ENCODE data around the gene TTC21B. TPM values are rescaled to one million over a fixed set of nuclear protein-coding genes. Genes with fewer than 3 reads are reported as not detected.

TTC21B gene
- total and polyA plus RNA-seq, 10 of the 15 experiments (the other 5 are each of a cell fraction or from before 2014, with no cell fraction given): 2.7 to 22.4 (median 11.3) TPM

DNA sequence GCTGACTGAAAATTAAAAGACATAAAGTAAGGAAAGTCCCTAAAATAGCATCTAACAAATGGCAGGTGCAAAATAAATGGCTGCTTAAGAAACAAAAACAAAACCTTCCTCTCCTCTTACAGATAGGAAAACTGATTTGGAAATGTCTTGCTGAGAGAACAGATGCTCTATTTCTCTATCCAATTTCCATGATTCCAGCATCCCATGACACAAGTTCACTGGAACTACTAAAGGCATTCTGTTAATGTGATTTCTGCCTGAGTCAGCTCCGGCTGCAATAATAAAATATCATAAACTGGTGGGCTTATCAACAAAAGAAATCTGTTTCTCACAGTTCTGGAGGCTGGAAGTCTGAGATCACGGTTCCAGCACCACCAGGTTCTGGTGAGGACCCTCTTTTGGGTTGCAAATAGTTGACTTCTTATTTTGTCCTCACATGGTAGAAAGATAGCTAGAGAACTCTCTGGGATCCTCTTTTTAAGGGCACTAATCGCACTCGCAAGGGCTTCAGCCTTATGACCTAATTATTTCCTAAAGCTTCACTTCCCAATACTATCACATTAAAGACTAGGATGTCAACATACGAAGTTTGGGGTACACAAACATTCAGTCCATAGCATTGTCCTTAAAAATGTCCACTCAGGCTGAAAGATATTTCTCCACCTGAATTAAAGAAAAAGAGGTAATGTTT lies 81.3 kb downstream of the TTC21B start (continued):
- TF ChIP-seq ZNF384 (IDR thresholded peaks at IDR 0.05; ENCODE audit: borderline replicate concordance, low read depth, low read length): no peak
- no peak for TF ChIP-seq NR2C1 (IDR thresholded peaks at IDR 0.05)
- TF ChIP-seq LARP7 (IDR thresholded peaks at IDR 0.05): no peak
- no peak for TF ChIP-seq NR2F1 (conservative IDR thresholded peaks at IDR 0.05)
- no peak for TF ChIP-seq TBL1XR1 (IDR thresholded peaks at IDR 0.05; ENCODE audit: low read depth, low read length)

DNA sequence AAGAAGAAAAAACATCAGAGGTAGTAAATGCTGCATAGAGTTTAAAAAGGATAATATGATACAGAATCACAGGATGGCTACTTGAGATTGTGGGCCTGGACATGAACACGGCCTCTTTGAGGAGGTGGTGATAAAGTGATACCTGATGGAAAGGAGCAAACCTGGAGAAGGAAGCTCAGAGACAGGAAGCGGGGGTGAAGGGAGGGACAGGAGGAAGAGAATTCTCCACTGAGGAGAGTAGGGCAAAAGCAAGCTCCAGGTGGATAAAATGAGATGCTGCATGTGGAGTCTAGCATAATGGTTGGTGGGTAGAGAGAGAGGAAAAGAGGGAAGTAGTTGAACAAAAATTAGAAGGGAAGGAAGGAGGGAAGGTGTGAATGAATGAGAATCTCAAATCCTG lies 82.6 kb downstream of the TTC21B start:
- Histone ChIP-seq H4K20me1 (ENCODE audit: control insufficient read depth, insufficient read depth) (no peaks in the 10 kb centered on the region), H3K27me3 (replicated peaks in 1 of 2; ENCODE audit: control insufficient read depth in 2 of 2, insufficient read depth in 2 of 2, low read length in 1 of 2) (no peaks in the 10 kb centered on the region), H3K9me3 (replicated peaks; ENCODE audit: control insufficient read depth, insufficient read depth, low read length) (no peaks in the 10 kb centered on the region), H3K36me3 (ENCODE audit: control insufficient read depth in 2 of 2, insufficient read depth in 2 of 2, low read length in 1 of 2) (no peaks in the 10 kb centered on the region), H3K4me1 (ENCODE audit: control insufficient read depth, insufficient read depth, low read length) (no peaks in the 10 kb centered on the region), H3K4me2 (ENCODE audit: control insufficient read depth, insufficient read depth) (no peak overlapping the region), H3K4me3 (no peak overlapping the region), H2AFZ (ENCODE audit: control insufficient read depth, low read depth, low read length) (no peak overlapping the region), H3K27ac (ENCODE audit: control insufficient read depth, insufficient read depth) (no peak overlapping the region), H3K79me2 (ENCODE audit: control insufficient read depth, insufficient read depth, low read length) (no peaks in the 10 kb centered on the region), H3K9ac (ENCODE audit: control insufficient read depth, insufficient read depth, low read length) (no peak overlapping the region)
- in situ Hi-C loops (cut with MboI): loop anchor here (5.0 kb wide), 1 partner anchor 469 kb away; no protein-coding TSS in a partner anchor
- SMC1A ChIA-PET (ENCODE audit: uncharacterized antibody, unreplicated experiment): interaction anchor here (0.7 to 4.0 kb wide), 8 partner anchors 9 to 468 kb away, joined by 3 to 68 read pairs (median 3); no protein-coding TSS in a partner anchor
- intact Hi-C loops (cut with micrococcal nuclease; ENCODE audit: unreplicated experiment): loop anchor here (5.0 to 10.0 kb wide), 4 partner anchors 79 to 306 kb away; partner anchors contain the start of gene GALNT3
- no TSS peak for BruUV-seq (replicated peaks)
- CTCF ChIA-PET: interaction anchor here (0.8 to 2.7 kb wide), 10 partner anchors 9 to 632 kb away, joined by 3 to 9 read pairs (median 4); partner anchors contain the start of genes GALNT3 and SCN2A
- no peak for FAIRE-seq
- RAD21 ChIA-PET (ENCODE audit: unreplicated experiment): no interaction called here
- no peak for ATAC-seq
- no peak for DNase-seq (ENCODE audit: low read depth, low spot score)
- 53% methylated on average over 2 of the region's 2 CpGs for WGBS (ENCODE audit: insufficient coverage, insufficient replicate concordance, low lambda C conversion rate, missing lambda C conversion rate)
- POLR2A ChIA-PET: no interaction called here
- TF ChIP-seq SMAD5 (IDR thresholded peaks at IDR 0.05; ENCODE audit: low read depth) (no peak), SMC3 (IDR thresholded peaks at IDR 0.05; ENCODE audit: borderline replicate concordance, low read length) (no peak), POLR2AphosphoS5 (IDR thresholded peaks at IDR 0.05; ENCODE audit: low read length) (no peak), ATF7 (IDR thresholded peaks at IDR 0.05; ENCODE audit: low read depth) (no peak), CBFB (IDR thresholded peaks at IDR 0.05; ENCODE audit: low read depth) (no peak), NRF1 (conservative IDR thresholded peaks at IDR 0.05; ENCODE audit: low read depth, low read length) (no peak), CHD1 (IDR thresholded peaks at IDR 0.05; ENCODE audit: low read depth, low read length) (no peak), TARDBP (IDR thresholded peaks at IDR 0.05; ENCODE audit: borderline replicate concordance) (no peak), RAD51 (IDR thresholded peaks at IDR 0.05) (no peak), RAD21 (IDR thresholded peaks at IDR 0.05; ENCODE audit: insufficient read depth, low read depth, low read length) (no peak), SIN3A (IDR thresholded peaks at IDR 0.05; ENCODE audit: low read depth, low read length) (no peak)
- TF ChIP-seq, protein P1, sequence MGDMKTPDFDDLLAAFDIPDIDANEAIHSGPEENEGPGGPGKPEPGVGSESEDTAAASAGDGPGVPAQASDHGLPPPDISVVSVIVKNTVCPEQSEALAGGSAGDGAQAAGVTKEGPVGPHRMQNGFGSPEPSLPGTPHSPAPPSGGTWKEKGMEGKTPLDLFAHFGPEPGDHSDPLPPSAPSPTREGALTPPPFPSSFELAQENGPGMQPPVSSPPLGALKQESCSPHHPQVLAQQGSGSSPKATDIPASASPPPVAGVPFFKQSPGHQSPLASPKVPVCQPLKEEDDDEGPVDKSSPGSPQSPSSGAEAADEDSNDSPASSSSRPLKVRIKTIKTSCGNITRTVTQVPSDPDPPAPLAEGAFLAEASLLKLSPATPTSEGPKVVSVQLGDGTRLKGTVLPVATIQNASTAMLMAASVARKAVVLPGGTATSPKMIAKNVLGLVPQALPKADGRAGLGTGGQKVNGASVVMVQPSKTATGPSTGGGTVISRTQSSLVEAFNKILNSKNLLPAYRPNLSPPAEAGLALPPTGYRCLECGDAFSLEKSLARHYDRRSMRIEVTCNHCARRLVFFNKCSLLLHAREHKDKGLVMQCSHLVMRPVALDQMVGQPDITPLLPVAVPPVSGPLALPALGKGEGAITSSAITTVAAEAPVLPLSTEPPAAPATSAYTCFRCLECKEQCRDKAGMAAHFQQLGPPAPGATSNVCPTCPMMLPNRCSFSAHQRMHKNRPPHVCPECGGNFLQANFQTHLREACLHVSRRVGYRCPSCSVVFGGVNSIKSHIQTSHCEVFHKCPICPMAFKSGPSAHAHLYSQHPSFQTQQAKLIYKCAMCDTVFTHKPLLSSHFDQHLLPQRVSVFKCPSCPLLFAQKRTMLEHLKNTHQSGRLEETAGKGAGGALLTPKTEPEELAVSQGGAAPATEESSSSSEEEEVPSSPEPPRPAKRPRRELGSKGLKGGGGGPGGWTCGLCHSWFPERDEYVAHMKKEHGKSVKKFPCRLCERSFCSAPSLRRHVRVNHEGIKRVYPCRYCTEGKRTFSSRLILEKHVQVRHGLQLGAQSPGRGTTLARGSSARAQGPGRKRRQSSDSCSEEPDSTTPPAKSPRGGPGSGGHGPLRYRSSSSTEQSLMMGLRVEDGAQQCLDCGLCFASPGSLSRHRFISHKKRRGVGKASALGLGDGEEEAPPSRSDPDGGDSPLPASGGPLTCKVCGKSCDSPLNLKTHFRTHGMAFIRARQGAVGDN (IDR thresholded peaks at IDR 0.05): no peak
- TF ChIP-seq, protein P2, sequence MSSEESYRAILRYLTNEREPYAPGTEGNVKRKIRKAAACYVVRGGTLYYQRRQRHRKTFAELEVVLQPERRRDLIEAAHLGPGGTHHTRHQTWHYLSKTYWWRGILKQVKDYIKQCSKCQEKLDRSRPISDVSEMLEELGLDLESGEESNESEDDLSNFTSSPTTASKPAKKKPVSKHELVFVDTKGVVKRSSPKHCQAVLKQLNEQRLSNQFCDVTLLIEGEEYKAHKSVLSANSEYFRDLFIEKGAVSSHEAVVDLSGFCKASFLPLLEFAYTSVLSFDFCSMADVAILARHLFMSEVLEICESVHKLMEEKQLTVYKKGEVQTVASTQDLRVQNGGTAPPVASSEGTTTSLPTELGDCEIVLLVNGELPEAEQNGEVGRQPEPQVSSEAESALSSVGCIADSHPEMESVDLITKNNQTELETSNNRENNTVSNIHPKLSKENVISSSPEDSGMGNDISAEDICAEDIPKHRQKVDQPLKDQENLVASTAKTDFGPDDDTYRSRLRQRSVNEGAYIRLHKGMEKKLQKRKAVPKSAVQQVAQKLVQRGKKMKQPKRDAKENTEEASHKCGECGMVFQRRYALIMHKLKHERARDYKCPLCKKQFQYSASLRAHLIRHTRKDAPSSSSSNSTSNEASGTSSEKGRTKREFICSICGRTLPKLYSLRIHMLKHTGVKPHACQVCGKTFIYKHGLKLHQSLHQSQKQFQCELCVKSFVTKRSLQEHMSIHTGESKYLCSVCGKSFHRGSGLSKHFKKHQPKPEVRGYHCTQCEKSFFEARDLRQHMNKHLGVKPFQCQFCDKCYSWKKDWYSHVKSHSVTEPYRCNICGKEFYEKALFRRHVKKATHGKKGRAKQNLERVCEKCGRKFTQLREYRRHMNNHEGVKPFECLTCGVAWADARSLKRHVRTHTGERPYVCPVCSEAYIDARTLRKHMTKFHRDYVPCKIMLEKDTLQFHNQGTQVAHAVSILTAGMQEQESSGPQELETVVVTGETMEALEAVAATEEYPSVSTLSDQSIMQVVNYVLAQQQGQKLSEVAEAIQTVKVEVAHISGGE (CRISPR knock-in tag; IDR thresholded peaks at IDR 0.05): no peak

Data from GM12878 (cell line).